ENCODE data around the gene PACC1.

PACC1 gene

GRCh38 chr1:212414328-212415106 is at the start of gene PACC1:
PACC1 (minus strand) TSS chr1:212414886; CDS start chr1:212414757, 129 bp downstream.
- DNase-seq (ENCODE audit: low read depth): peak; percentile 82

DNA sequence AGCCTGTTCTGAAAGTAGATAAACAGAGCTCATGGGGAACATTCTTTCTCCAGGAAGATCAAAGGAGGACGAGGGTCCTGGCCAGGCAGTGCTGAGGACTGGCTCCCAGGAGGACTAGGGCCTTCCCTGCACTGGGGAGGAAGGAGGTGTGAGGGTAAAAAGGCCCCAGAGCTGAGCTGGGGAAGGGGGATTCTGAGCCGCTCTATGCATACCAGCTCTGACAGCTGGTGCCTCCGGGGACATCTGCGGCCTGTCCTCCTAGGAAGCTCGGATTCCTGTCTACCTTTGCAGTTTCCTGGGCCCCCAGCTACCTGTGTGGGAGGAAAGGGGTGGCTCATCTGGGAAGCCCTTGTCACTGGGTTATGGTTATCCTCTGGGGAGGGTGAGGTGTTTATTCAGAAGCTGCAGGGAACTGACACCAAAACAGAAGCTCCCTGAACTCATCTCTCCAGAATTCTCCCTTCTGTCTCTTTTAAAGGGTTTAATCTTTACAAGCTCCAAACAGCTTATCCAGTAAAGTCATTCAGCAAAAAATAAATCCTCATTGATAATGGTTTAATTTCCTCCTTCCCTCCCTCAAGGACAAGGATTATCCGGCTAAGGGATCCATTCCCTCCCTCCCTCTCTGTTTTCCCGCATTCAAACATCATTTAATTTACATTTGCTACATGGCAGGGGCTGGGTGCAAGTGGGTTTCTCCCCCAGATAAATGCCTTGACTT is 49.0 kb upstream of the PACC1 start:
- DNase-seq (ENCODE audit: low read depth): no peak

GRCh38 chr1:212461916-212462660 is 47.4 kb upstream of the PACC1 start:
- DNase-seq (ENCODE audit: low read depth): no peak

GRCh38 chr1:212460376-212460775 is 45.7 kb upstream of the PACC1 start:
- no peak for DNase-seq (ENCODE audit: low read depth)

DNA sequence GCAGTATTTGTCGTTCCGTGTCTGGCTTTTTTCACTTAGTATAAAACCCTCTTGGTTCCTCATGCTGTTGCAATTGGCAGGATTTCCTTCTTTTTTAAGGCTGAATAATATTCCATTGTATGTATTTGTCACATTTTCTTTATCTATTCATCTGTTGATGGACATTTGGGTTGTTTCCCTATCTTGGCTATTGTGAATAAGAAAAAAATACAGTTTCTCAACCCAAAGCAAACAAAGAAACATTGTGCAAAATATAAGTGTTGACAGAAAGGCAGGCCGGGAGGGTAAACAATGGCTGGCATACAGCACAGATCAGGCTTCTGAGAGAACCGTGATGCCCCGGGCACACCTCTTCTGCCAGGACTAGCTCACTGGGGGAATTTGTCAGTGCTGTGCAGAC is 45.0 kb upstream of the PACC1 start:
- no peak for DNase-seq (ENCODE audit: low read depth)

DNA sequence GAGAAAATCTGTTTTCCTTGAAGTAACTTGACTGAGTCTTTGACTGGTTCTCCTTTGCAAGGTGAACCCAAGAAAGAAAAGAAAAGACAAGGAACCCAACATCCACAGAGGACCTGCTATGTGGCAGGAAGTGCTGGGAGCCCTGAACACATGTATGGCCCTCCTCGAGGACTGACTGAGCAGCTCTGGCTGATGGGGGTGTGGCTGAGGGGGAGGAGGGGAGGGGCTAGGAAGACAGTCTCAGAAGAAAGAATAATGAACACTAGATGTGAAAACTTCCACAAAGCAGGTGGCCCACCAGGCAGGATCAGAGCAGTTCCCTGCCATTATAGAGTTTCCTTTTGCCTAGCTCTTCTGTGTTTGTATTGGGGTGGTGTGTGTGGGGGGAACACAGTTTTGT is 44.1 kb upstream of the PACC1 start:
- no peak for DNase-seq (ENCODE audit: low read depth)

DNA sequence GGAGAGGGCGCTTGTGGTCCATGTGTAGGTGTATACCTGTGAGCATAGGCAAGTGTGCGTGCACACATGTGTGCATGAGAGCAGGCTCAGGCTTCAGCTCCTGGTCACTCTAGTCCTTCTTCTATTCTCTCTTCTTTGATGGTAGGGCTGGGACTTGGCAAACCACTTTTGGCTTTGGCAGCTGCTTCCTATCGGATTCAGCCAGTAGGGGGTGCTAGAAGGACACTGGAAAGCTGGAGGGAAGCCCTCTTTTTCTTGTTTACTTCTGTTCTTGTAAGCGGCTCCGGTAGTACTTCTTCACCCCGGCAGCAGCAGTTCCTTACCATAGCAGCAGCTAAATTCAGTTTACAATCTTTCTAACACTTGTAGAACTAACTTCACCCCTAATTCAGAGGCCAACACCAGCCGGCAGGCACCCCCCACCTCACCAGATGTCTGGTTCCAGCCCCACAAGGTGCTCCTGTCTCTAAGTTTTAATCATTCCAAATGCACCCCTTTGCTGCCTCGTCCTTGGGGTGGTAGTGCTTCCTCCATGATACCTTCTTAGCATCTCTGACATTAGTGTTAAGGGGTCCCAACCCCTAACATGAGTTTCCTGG is 43.2 kb upstream of the PACC1 start:
- DNase-seq (ENCODE audit: low read depth): peak; percentile 28

- peak; percentile 83 for DNase-seq (ENCODE audit: low read depth)
Measured at GRCh38 chr1:212455803-212456528, 41.3 kb upstream of the PACC1 start.

DNA sequence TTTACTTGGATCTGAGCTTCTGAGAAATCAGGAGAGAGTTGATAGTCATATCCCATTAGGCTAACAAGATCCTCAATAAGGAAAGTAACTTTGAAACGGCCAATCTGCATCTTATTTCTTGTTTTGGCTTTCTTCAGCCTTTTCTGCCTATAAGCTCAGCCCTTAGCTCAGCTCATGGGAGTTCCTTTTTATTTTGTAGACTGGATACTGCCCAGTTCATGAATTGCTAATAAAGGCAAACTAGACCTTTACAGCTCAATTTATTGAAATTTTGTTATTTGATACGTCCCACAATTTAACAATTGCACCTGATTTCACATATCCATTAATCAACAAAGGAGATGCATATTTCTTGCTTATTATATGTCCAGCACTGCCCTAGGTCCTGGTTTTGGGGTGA is 40.7 kb upstream of the PACC1 start:
- DNase-seq (ENCODE audit: low read depth): no peak

DNA sequence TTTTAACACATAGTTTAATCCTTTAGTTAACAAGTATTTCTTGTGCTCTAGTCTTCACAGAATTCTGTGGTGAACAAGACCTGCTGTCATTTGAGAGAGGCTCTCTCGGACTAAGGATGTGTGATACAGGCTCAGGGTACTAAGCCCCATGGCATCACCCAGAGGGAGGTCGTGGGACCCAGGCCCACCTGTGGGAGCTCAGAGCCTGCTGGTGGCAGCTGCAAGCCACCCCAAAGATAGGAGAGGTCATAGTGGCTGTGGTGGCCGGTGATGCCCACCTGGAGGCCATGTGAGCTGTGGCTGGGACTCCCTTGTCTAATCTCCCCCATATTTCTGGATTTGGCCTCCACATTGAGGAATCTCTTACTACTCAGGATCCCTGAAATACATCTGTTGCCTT is 40.1 kb upstream of the PACC1 start:
- no peak for DNase-seq (ENCODE audit: low read depth)

DNA sequence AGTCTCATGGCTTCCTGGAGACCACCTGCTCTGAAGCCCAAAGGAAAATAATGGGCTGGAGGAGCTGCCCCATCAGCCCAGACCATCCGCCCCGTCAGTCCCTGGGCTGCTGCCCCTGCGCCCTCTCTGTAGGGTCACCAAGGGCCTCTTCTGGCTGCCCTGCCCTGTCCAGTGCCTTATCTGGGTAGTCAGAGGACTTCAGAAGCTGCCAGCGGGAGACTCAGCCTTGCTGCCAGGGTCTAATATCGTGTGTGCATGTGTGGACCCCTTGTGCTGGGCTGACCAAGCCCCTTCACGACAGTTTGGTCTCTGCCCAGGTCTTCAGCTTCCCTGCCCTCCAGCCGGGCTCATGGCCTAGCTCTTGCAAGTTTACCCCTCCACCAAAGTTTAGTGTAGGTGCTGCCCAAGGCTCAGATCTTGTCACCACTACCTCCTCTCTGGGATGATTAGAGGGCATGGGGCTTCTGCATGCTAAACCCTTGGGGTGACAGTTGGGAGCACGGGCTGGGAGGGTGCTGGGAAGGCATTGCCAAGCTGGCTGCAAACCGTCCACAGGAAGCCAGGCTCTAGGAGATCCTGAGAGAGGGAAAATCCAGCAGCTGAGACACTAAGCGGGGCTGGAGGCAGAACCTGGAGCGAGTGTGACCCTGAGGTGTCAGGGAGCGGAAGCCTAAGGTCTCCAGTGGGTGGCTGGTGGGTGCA is 38.6 kb upstream of the PACC1 start:
- DNase-seq (ENCODE audit: low read depth): no peak

DNA sequence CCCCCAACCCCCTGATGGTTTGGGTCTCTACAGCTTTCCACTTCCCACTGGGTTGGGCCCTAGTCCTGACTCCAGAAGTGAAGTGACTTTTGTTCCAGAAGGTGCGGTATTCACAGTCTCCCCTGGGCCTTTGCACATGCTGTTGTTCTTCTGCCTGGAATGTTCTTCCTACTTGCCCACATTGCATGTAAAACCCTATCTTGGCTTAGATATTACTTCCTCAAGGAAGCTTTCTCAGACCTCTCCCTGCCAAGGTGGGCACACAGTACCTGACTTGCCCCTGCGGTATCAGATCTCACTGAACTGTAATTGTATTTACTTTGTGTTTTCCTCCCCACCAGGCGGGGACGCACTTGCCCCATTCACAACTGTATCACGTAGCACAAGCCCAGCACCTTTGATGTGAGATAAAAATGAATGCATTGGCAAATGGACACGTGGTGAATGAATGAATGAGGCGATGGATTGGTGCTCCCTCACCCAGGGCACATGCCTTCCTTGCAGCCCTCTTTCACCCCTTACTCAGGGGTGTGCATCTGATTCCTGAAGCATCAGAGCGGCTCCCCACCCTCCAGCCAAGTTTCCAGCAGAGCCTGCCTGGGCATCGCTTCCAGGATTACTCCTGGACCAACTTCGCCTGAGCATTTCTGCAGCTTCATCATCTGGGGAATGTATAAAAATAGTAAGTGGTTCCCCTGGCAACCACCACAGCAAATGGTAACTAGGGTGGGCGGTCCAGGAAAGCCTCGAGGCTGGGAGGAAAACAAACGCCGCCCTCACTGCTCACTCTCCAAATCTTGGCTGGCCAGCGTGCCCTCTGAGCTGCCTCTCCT is 37.9 kb upstream of the PACC1 start:
- no peak for DNase-seq (ENCODE audit: low read depth)

GRCh38 chr1:212451416-212452322 is 37.0 kb upstream of the PACC1 start:
- DNase-seq (ENCODE audit: low read depth): no peak

DNA sequence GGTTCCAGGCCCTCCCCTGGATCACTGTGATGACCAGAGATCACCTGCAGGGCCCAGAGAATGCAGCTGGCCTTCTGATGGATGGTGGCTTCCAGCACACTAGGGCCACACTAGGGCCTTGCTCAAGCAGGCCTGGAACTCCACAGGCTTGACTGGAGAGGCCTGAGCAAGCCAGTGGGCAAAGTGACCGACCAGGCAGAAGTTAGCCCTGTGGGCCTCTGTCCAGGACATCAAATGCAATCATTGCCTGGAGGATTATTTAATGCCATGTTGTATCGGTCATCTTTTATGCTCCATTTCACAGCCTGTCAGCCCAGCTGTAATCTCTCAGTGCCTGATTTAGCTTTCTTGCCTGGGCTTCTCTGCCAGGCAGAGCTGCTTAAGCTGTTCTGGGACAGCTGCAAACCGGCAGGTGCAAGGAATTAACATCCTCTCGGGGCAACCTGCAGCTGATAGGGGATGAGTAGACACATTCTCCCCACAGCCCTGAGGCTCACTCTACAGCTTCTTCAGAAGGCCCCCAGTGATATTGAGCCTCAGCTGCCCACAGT is 35.7 kb upstream of the PACC1 start:
- DNase-seq (ENCODE audit: low read depth): no peak

DNA sequence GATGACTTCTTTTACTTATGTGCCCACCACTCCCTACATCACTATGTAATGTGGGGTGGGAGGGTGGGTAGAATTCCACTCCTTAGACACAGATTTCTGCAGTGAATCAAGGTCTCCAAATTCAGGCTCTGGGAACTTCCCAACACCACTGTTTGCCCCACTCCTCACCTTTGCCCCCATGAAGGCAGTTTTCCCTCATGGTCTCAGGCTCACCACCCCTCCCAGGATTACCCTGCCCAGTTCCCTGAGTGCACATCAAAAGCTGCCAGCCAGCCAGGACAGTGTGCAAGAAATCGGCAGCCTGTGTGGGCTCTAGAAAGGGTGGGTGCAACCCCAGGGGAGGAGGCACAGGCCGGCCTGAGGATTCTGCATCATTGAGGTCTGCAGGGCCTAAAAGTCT is 32.8 kb upstream of the PACC1 start:
- no peak for DNase-seq (ENCODE audit: low read depth)

DNA sequence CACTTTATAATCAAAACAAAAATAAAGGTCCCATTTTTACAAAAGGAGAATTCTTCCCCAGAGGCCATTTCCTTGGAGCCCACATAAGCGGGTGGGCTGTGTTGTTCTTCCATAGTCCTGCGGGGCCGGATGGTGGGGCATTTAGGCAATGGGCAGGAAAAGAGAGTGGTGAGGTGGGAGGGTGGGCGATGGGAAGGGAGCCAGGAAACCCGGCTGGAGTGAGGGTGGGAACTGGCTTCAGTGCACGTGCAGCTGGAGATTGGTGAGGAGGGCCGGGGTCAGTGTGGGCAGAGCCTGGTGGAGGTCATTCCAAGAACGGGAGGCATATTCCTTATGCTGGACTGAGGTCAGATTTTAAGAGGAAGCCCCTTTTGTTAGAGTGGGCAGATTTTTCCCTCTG is 31.6 kb upstream of the PACC1 start:
- no peak for DNase-seq (ENCODE audit: low read depth)

- no peak for DNase-seq (ENCODE audit: low read depth)
Measured at GRCh38 chr1:212442408-212442807, 27.7 kb upstream of the PACC1 start.

DNA sequence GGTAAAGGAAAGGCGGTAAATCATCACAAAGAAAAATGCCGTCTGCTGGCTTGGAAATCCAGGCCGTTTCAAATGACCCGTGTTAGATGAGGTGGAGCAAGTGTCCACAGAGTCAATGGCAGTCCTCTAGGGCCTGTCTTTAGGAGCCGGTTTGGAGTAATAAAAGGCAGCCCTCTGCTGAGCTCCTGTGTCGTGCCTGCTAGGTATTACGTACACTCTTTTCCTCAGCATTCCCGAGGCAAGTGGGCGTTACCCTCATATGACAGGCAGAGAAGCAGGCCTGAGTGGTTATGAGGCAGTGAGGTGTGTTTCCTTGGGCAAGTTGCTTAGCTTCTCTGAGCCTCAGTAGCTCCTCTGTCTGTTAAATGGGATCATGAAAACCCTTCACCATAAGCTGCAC is 25.7 kb upstream of the PACC1 start:
- no peak for DNase-seq (ENCODE audit: low read depth)

- no peak for DNase-seq (ENCODE audit: low read depth)
Measured at GRCh38 chr1:212438831-212439237, 24.1 kb upstream of the PACC1 start.

Measured in activated gamma-delta T cell treated with anti-CD3 and anti-CD28 coated beads, Interleukin-2, amount 50 U/mL, for 16 hours (primary cell).